Heart left ventricle (tissue), 13 donors: ENCODE data around the gene TSPAN13.

Source experiments
- POLR2A ChIP-seq, 2 donors: fragments of 450-650 bp; IDR thresholded peaks; one replicate each; pipeline ENCODE4 v1.6.1; 2017; ENCODE audit warnings: antibody characterized with exemption in 2 of 2, mild to moderate bottlenecking in 2 of 2, moderate library complexity in 2 of 2
- TF ChIP-seq, protein P1 (sequence below), 12 donors: fragments of 200-600 bp; sonication (generic) in 4 of 12; IDR thresholded peaks; one replicate each; pipeline versions ENCODE4 v1.5.0 to v1.8.0; 2018 to 2022; ENCODE audit warnings: antibody characterized with exemption in 12 of 12, mild to moderate bottlenecking in 5 of 12
- donor health status: ischemic (EF 13 %, LVEDD 7.1; RV severe dilation, severe dysfunction).
- donor health status: DM: no; HTN: yes; CAD: no.
- donor health status: DM: no; HTN: no; CAD: no.
- donor health status: ischemic (EF 25% LVEDD 6.9; RV normal size, moderate dysfunction).
- donor health status: ischemic (EF 25% LVEDD 5.7; RV mildly dilated, moderate dysfunction).
- donor health status: ischemic (EF 35%, LVEDD 5.7; RV mildly dilated, moderate dysfunction).
- donor health status: nonischemic (EF 11% LVEDD 7.7; RV severe dilation, severe dysfunction).
- donor health status: DM: yes; HTN: yes; CAD: no.
- donor health status: PGD.
- donor health status: ischemic (EF 29% LVEDD 5.4; RV normal size, mild dysfunction).
- donor health status: nonischemic (EF 23%, LVEDD 6.1; RV moderate dilation, normal function).

DNA sequence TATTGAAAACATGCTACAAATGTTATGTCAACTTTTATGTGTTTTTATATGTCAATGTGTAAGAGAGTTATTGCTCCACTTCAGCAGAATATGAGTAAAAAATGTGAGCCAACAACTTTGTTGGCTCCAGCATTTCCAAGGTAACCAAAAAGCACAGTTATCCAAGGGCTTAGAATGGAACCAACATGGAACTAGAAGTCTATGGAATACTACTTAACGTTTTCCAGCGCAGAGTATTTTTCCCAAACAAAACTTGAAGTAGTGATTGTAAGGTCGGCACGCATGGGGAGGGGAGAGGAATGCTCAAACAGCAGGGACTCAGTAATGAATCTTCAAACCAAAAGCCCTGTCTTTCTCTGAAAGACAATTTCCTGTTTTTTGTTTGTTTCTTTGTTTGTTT, 45.0 kb upstream of the TSPAN13 start:
- TF ChIP-seq, protein P1, sequence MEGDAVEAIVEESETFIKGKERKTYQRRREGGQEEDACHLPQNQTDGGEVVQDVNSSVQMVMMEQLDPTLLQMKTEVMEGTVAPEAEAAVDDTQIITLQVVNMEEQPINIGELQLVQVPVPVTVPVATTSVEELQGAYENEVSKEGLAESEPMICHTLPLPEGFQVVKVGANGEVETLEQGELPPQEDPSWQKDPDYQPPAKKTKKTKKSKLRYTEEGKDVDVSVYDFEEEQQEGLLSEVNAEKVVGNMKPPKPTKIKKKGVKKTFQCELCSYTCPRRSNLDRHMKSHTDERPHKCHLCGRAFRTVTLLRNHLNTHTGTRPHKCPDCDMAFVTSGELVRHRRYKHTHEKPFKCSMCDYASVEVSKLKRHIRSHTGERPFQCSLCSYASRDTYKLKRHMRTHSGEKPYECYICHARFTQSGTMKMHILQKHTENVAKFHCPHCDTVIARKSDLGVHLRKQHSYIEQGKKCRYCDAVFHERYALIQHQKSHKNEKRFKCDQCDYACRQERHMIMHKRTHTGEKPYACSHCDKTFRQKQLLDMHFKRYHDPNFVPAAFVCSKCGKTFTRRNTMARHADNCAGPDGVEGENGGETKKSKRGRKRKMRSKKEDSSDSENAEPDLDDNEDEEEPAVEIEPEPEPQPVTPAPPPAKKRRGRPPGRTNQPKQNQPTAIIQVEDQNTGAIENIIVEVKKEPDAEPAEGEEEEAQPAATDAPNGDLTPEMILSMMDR (IDR thresholded peaks at IDR 0.05): no peak
- TF ChIP-seq POLR2A (IDR thresholded peaks at IDR 0.05): no peak
